GM10266 (cell line): Measurements from ENCODE around the gene TIAM2.

Experiments used
- DNase-seq: peaks from one replicate; pipeline ENCODE4 v3.0.0; 2012; ENCODE audit errors: extremely low spot score
- TF ChIP-seq, protein P1 (sequence below): IDR thresholded peaks from 2 replicates; pipeline ENCODE4 v1.5.1; 2012; ENCODE audit warnings: mild to moderate bottlenecking, low read depth; ENCODE audit not compliant: control insufficient read depth, insufficient read depth; ENCODE audit errors: missing control alignments

The TIAM2 gene

DNA sequence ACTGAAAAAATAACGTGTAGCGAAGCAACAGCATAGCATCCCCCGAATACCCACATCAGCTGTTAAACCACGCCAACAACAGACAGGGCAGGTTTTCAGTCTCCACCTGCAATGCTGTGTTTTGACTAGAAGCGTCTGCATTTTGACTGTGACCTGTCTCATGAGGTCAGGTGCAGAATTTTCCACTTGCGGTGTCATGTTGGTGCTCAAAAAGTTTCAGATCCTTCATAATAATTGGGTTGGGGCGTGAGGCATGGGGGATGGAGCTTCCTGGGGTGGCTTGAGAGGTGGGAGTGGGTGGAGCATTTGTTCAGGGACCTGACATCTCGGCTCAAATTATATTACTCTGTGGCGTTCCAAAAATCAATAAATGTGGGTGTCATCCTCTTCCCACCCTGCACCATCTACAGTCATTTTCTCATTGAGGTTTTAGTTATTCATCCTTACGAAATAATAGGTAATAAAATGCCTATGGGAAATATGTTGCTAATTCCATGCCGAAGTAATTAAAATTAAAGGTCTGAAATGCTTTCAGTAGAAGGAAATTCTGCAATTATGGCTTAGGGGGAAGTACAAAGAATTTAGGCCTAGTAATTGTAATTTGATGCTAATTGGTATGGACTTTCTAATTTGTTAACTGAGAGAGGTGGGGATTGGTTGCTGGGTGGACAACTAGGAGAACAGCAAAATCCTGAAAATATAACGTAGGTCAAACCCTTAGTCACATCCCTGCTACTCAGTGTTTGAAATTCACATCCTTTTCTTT lies 81.0 kb downstream of the TIAM2 start:
- TF ChIP-seq, protein P1, sequence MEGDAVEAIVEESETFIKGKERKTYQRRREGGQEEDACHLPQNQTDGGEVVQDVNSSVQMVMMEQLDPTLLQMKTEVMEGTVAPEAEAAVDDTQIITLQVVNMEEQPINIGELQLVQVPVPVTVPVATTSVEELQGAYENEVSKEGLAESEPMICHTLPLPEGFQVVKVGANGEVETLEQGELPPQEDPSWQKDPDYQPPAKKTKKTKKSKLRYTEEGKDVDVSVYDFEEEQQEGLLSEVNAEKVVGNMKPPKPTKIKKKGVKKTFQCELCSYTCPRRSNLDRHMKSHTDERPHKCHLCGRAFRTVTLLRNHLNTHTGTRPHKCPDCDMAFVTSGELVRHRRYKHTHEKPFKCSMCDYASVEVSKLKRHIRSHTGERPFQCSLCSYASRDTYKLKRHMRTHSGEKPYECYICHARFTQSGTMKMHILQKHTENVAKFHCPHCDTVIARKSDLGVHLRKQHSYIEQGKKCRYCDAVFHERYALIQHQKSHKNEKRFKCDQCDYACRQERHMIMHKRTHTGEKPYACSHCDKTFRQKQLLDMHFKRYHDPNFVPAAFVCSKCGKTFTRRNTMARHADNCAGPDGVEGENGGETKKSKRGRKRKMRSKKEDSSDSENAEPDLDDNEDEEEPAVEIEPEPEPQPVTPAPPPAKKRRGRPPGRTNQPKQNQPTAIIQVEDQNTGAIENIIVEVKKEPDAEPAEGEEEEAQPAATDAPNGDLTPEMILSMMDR = no peak
- no peak for DNase-seq

DNA sequence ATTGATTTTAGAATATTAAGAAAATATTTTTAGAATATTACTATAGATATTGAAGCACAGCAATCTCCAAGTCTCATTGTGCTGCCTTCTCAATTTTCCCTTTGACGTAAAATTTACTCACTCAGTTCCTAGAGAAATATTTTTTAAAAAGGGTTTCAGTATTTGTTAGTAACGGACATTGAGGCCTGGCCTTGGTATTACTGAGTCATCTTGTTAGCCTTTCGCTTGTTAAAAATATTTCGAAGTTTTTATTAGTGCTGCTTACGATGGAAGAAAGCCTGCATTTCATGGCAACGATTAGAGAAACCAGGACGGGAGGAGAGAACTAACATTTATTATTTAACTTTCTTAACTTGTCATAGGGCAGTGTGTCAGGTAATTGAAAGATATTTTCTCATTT lies 82.2 kb downstream of the TIAM2 start:
- TF ChIP-seq, protein P1 = no peak
- DNase-seq = no peak

DNA sequence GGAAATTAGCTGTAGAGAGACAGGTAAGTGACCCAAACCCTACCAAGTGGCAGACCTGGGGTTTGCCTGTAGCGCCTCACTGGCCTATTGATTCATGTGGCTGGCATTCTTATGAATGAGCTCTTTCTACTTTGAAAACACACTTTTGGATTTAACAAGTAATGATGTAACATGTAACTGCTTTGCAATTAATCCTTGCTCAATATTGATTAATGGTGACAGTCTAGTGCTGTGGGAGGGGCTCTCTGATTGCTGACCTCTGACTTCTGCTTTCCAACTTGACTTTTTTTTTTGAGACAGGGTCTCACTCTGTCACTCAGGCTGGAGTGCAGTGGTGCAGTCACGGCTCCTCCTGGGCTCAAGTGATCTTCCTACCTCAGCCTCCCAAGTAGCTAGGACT lies 82.7 kb downstream of the TIAM2 start:
- TF ChIP-seq, protein P1 = no peak
- no peak for DNase-seq

DNA sequence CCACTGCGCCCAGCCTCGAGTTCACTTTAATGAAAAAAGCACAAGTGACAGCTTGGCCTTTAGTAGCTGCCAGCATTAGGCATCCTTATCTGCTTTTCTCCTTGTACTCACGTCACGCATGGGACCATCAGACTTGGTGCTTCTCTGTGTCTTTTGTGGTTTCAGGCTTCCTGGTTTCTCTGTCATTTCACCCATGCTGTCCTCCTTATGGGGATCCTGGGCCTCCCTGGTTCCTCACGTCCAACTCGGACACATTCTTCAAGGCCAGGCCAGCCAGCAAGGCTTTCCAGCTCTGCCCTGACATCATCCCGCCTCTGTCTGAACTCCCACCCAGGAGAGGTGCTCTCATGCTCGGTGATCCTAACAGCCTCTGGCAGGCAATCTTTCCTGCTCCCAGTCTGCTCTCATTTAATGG lies 83.2 kb downstream of the TIAM2 start:
- TF ChIP-seq, protein P1 = no peak
- no peak for DNase-seq

DNA sequence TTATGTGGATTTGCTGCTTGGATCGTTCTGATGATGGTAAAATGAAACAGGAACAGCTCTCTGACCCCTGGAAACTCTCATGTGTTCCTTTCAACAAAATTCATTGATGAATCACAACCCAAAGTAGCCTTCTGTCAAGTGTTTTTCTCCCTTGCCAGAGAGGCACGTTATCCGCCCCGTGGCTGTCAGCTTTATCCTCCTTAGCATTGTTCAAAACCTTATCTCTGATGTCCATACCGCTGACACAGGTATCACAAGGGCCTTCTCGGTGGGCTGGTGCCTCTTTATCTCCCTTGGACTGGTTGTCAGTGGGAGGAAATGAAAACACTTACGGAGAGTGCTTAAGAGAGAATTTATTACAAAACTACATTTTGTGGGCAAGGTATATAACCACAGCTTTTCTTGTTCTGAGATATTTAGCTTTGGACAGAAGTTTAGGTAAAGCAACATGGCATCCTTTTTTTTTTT lies 84.9 kb downstream of the TIAM2 start:
- no peak for DNase-seq
- TF ChIP-seq, protein P1 = no peak

DNA sequence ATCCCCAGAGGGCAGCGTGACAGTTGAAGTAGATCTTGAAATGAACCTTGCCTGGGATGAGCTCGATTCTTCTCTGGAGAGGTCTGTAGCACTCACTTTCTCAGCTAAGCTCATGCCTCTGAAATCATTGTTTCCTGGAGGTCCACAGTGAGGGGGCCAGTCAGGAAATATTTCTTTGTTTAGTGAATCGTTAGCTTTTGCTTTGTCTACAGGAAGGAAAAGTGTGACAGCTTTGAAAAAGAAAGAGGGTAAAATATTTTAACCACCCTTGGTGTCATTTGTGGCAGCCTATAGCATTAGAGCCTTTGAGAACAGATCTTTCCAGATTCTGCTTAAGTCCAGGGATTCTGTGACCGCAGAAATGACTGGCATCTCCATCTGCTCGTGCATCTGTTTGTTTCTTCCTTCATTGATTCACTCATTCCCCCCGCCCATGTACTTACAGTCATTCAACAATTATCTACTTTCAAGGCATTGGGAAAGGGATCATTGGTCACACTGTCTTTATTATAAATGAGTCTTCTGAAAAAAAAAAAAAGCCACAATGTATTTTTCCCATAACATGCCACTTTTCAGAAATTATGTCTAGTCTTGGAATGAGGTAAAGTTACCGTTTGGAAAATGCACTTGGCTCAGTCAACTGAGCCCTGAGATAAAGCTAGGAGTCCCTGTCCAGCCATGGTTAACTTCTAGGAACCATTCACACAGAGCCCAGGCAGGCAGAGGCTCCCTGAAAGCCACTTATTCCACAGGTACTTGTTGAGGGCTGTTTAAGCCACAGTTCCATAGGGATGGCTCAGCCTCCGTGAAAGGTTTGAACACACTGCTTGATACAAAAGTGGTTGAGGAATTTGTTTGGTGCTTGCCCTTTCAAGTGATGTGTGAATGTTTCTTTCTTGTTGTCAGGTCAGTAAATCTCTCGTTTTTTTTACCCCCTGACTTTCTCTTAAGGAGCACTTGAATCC lies 86.0 kb downstream of the TIAM2 start:
- TF ChIP-seq, protein P1 = no peak
- no peak for DNase-seq
